Right cardiac atrium (tissue), 5 donors: ENCODE data around the gene GNAQ. TPM values are rescaled to one million over a fixed set of nuclear protein-coding genes. Genes with fewer than 3 reads are reported as not detected.

Experiments
- ATAC-seq, 2 donors: fragments of 200-7000 bp; cut with Tn5 transposase; one replicate each; pipeline versions ENCODE4 v1.8.0 to v1.9.1; 2020; ENCODE audit warnings: moderate library complexity in 2 of 2, mild to moderate bottlenecking in 1 of 2
- DNase-seq, 3 donors: peaks; one replicate each; pipeline ENCODE4 v3.0.0-alpha.2; 2020
- H3K27ac ChIP-seq: one replicate; pipeline ENCODE4 v1.5.1; 2013; ENCODE audit warnings: mild to moderate bottlenecking, low read length, control low read depth, moderate library complexity
- H3K27me3 ChIP-seq: one replicate; pipeline ENCODE4 v1.6.1; 2013; ENCODE audit not compliant: control insufficient read depth, insufficient read depth
- H3K4me1 ChIP-seq: one replicate; pipeline ENCODE4 v1.6.1; 2013; ENCODE audit warnings: low read length; ENCODE audit not compliant: control insufficient read depth, insufficient read depth
- H3K4me3 ChIP-seq: one replicate; pipeline ENCODE4 v1.5.1; 2013; ENCODE audit warnings: low read length, control low read depth
- H3K9me3 ChIP-seq: one replicate; pipeline ENCODE4 v1.6.1; 2013; ENCODE audit warnings: low read length; ENCODE audit not compliant: control insufficient read depth
- WGBS: extraction: QIAGEN DNeasy Blood & Tissue Kit; methylation state at CpG from one replicate; pipeline ENCODE4 v1.1.7; 2013; 5-methylcytosine and 5-hydroxymethylcytosine counted together
- intact Hi-C, 4 donors: fragments of 100-400 bp; cut with DNase I; formaldehyde crosslinking; loops; one replicate each; pipeline versions ENCODE4 v1.11.0 to v1.14.0; 2022 to 2023
- polyA plus RNA-seq: library from polyadenylated mRNA; stranded (reverse); fragments of 200-250 nt; gene quantifications from one replicate; pipeline ENCODE4 v1.2.3, GENCODE V29; 2013
- total RNA-seq, 4 donors: library from RNA; stranded (reverse); fragmentation: NEBNext Ultra II Directional; extraction: Animal tissue kit (Norgen Biotek cat#: 25700); gene quantifications; one replicate each; pipeline ENCODE4 v1.2.1, GENCODE V29; 2021
- donor health status: healthy with polysubstance abuse.
- donor health status: DM: no; HTN: yes; CAD: no.
- donor health status: DM: no; HTN: no; CAD: no.
- donor health status: DM: no; HTN: yes; CAD: no; lungs with severe emphysema.
- donor health status: DM: yes; HTN: yes; CAD: no.

Gene GNAQ
- total and polyA plus RNA-seq, 5 donors: 6.0 to 18.1 (median 16.4) TPM

- Histone ChIP-seq H3K27me3 (no peaks in the 10 kb centered on the region), H3K9me3 (no peaks in the 10 kb centered on the region), H3K27ac (peak overlapping the region; percentile 42), H3K4me3 (no peak overlapping the region), H3K4me1 (peaks cover 11% of the 10 kb centered on the region)
- intact Hi-C loops: no loop called here
- WGBS: 54% methylated on average over 6 of the region's 6 CpGs
- DNase-seq: peak in 2 of 3 donors; percentile 54 to 56
- ATAC-seq: peak; percentile 54 to 73
Observed at GRCh38 chr9:77944556-77945243, 86.9 kb downstream of the GNAQ start.

- peaks cover 6% of the 10 kb centered on the region for H3K4me1 ChIP-seq
- no peaks in the 10 kb centered on the region for H3K27me3 ChIP-seq
- no peak overlapping the region for H3K4me3 ChIP-seq
- DNase-seq: no peak
- 84% methylated on average over 4 of the region's 4 CpGs for WGBS
- no peaks in the 10 kb centered on the region for H3K9me3 ChIP-seq
- intact Hi-C loops: no loop called here
- no peak overlapping the region for H3K27ac ChIP-seq
- no peak for ATAC-seq
Observed at GRCh38 chr9:77943057-77943456, 88.6 kb downstream of the GNAQ start.

- H3K27me3 ChIP-seq: no peaks in the 10 kb centered on the region
- ATAC-seq: no peak
Observed at GRCh38 chr9:77939149-77939668, 92.4 kb downstream of the GNAQ start.

GRCh38 chr9:77938163-77938562, 93.4 kb downstream of the GNAQ start:
- Histone ChIP-seq H3K4me3 (no peak overlapping the region), H3K4me1 (peaks cover 1% of the 10 kb centered on the region), H3K27me3 (no peaks in the 10 kb centered on the region), H3K9me3 (no peaks in the 10 kb centered on the region), H3K27ac (no peak overlapping the region)
- no peak for ATAC-seq
- intact Hi-C loops: no loop called here
- DNase-seq: no peak
- WGBS: 96% methylated on average over 2 of the region's 2 CpGs

More at GRCh38 chr9:77939149-77939668, 92.4 kb downstream of the GNAQ start:
- DNase-seq: no peak
- intact Hi-C loops: no loop called here
- Histone ChIP-seq H3K4me3 (no peak overlapping the region), H3K4me1 (peaks cover 1% of the 10 kb centered on the region), H3K9me3 (no peaks in the 10 kb centered on the region), H3K27ac (no peak overlapping the region)
- WGBS: 65% methylated on average over 2 of the region's 2 CpGs

GRCh38 chr9:77935974-77936373, 95.6 kb downstream of the GNAQ start:
- ATAC-seq: no peak
- Histone ChIP-seq H3K4me3 (no peak overlapping the region), H3K27me3 (no peaks in the 10 kb centered on the region), H3K9me3 (no peaks in the 10 kb centered on the region), H3K4me1 (peaks cover 5% of the 10 kb centered on the region), H3K27ac (no peak overlapping the region)
- DNase-seq: no peak
- intact Hi-C loops: no loop called here
- 51% methylated on average over 3 of the region's 3 CpGs for WGBS

GRCh38 chr9:77935211-77935610, 96.4 kb downstream of the GNAQ start:
- intact Hi-C loops: no loop called here
- no peak for ATAC-seq
- Histone ChIP-seq H3K9me3 (no peaks in the 10 kb centered on the region), H3K27ac (no peak overlapping the region), H3K4me3 (no peak overlapping the region), H3K4me1 (peaks cover 5% of the 10 kb centered on the region), H3K27me3 (no peaks in the 10 kb centered on the region)
- DNase-seq: no peak
- WGBS: 90% methylated on average over 3 of the region's 3 CpGs

GRCh38 chr9:77933976-77934375, 97.6 kb downstream of the GNAQ start:
- DNase-seq (no peak), ATAC-seq (no peak)
- Histone ChIP-seq H3K27me3 (no peaks in the 10 kb centered on the region), H3K4me1 (peaks cover 5% of the 10 kb centered on the region), H3K4me3 (no peak overlapping the region), H3K9me3 (no peaks in the 10 kb centered on the region), H3K27ac (no peak overlapping the region)
- WGBS: 87% methylated on average over 8 of the region's 8 CpGs
- intact Hi-C loops: no loop called here

- H3K27ac ChIP-seq: no peak overlapping the region
- intact Hi-C loops: no loop called here
- no peaks in the 10 kb centered on the region for H3K9me3 ChIP-seq
- no peak overlapping the region for H3K4me3 ChIP-seq
- 84% methylated on average over 7 of the region's 7 CpGs for WGBS
- ATAC-seq (no peak), DNase-seq (no peak)
- H3K27me3 ChIP-seq: no peaks in the 10 kb centered on the region
- H3K4me1 ChIP-seq: peaks cover 5% of the 10 kb centered on the region
Observed at GRCh38 chr9:77933019-77933418, 98.6 kb downstream of the GNAQ start.

- no peaks in the 10 kb centered on the region for H3K27me3 ChIP-seq
- intact Hi-C loops: no loop called here
- no peak for ATAC-seq
Observed at GRCh38 chr9:77929942-77930341, 101.7 kb downstream of the GNAQ start.

GRCh38 chr9:77927265-77927664, 104.3 kb downstream of the GNAQ start:
- no peaks in the 10 kb centered on the region for H3K27me3 ChIP-seq
- DNase-seq: no peak
- intact Hi-C loops: no loop called here
- peaks cover 4% of the 10 kb centered on the region for H3K4me1 ChIP-seq
- no peak for ATAC-seq
- H3K27ac ChIP-seq: no peak overlapping the region
- 59% methylated on average over 2 of the region's 2 CpGs for WGBS
- H3K4me3 ChIP-seq: no peak overlapping the region
- no peaks in the 10 kb centered on the region for H3K9me3 ChIP-seq

More at GRCh38 chr9:77929942-77930341, 101.7 kb downstream of the GNAQ start:
- Histone ChIP-seq H3K4me3 (no peak overlapping the region), H3K4me1 (peaks cover 6% of the 10 kb centered on the region), H3K9me3 (no peaks in the 10 kb centered on the region), H3K27ac (no peak overlapping the region)
- DNase-seq: no peak

- no peaks in the 10 kb centered on the region for H3K27me3 ChIP-seq
- ATAC-seq (no peak), DNase-seq (no peak)
- peaks cover 4% of the 10 kb centered on the region for H3K4me1 ChIP-seq
- no peak overlapping the region for H3K27ac ChIP-seq
- intact Hi-C loops: no loop called here
- H3K4me3 ChIP-seq: no peak overlapping the region
- no peaks in the 10 kb centered on the region for H3K9me3 ChIP-seq
Observed at GRCh38 chr9:77926371-77926878, 105.2 kb downstream of the GNAQ start.
